Measurements from ENCODE around the gene CCDC188. TPM values are rescaled to one million over a fixed set of nuclear protein-coding genes. Genes with fewer than 3 reads are reported as not detected.

The CCDC188 gene
- total and polyA plus RNA-seq, 2 of the 8 experiments (the other 6 are each of a cell fraction or from before 2014, with no cell fraction given), result not detected

GRCh38 chr22:20115691-20116375 lies 35.0 kb downstream of the CCDC188 start, which contains the start of gene RANBP1:
Gene RANBP1, plus strand, starts transcription at chr22:20116104. Its CDS starts 81 bp downstream, at chr22:20116185.
- TF ChIP-seq EP300 (IDR thresholded peaks at IDR 0.05; ENCODE audit: borderline replicate concordance in 1 of 2, low read depth in 2 of 2, low read length in 2 of 2) (no peak), SP4 (IDR thresholded peaks at IDR 0.05; ENCODE audit: low read length) (no peak), BACH1 (IDR thresholded peaks at IDR 0.05; ENCODE audit: low read length) (no peak), CBX5 (IDR thresholded peaks at IDR 0.05; ENCODE audit: low read depth, low read length) (no peak), CEBPB (IDR thresholded peaks at IDR 0.05; ENCODE audit: low read depth, low read length) (no peak), CHD2 (IDR thresholded peaks at IDR 0.05; ENCODE audit: low read length) (no peak)
- Histone ChIP-seq H3K27me3 (replicated peaks in 1 of 4; ENCODE audit: control insufficient read depth in 3 of 4, extremely low read depth in 1 of 4, insufficient read depth in 3 of 4, low read length in 3 of 4) (no peaks in the 10 kb centered on the region), H2BK15ac (ENCODE audit: low read length) (no peak within 1 kb of the TSS; the same call in 1 of the 2 replicates), H3K23me2 (ENCODE audit: low read depth, low read length) (no peaks in the 10 kb centered on the region; the same call in 1 of the 2 replicates), H3K18ac (ENCODE audit: extremely low read depth, low read length) (peak within 1 kb of the TSS; percentile 60; the same call in 1 of the 2 replicates), H2AFZ (ENCODE audit: low read length) (no peak within 1 kb of the TSS), H3K79me1 (ENCODE audit: low read depth, low read length) (peaks cover 7% of the 10 kb centered on the region; the same call in 1 of the 2 replicates), H3K14ac (ENCODE audit: insufficient read length) (no peak within 1 kb of the TSS), H2BK12ac (ENCODE audit: low read depth, low read length) (no peak within 1 kb of the TSS), H3K4me2 (ENCODE audit: insufficient read depth in 1 of 2, low read depth in 2 of 2, low read length in 2 of 2) (peak within 1 kb of the TSS; percentile 63 to 92), H3K4me3 (ENCODE audit: extremely low read depth in 1 of 4, insufficient read depth in 2 of 4, low read depth in 3 of 4, low read length in 4 of 4) (peak within 1 kb of the TSS; percentile 80 to 96 (median 93)), H2BK120ac (replicated peaks; ENCODE audit: low read depth, low read length) (peak within 1 kb of the TSS; percentile 76), H4K91ac (replicated peaks; ENCODE audit: insufficient read length, low read length) (peak within 1 kb of the TSS; percentile 95), H3K9ac (replicated peaks in 1 of 4; ENCODE audit: extremely low read depth in 1 of 4, low read depth in 3 of 4, low read length in 3 of 4) (peak within 1 kb of the TSS; percentile 57 to 92 (median 84)), H2AK5ac (ENCODE audit: low read depth, low read length) (no peak within 1 kb of the TSS; the same call in 1 of the 2 replicates), H3K36me3 (ENCODE audit: control insufficient read depth in 2 of 4, insufficient read depth in 4 of 4, low read length in 3 of 4) (peaks cover 22 to 41% (median 32%) of the 10 kb centered on the region in 4 experiments), H2BK5ac (ENCODE audit: low read depth, low read length) (peak within 1 kb of the TSS; percentile 90), H2BK20ac (ENCODE audit: low read length) (no peak within 1 kb of the TSS), H3K27ac (ENCODE audit: low read depth, low read length) (peak within 1 kb of the TSS; percentile 80), H4K5ac (ENCODE audit: insufficient read length, low read depth, low read length) (peak within 1 kb of the TSS; percentile 81), H4K20me1 (replicated peaks in 1 of 2; ENCODE audit: control insufficient read depth in 1 of 2, insufficient read depth in 2 of 2, low read length in 2 of 2) (peaks cover 13 to 15% of the 10 kb centered on the region in 2 experiments), H3K23ac (ENCODE audit: insufficient read length) (no peak within 1 kb of the TSS), H3K4me1 (replicated peaks in 1 of 4; ENCODE audit: control insufficient read depth in 3 of 4, insufficient read depth in 4 of 4, low read length in 3 of 4) (peaks cover 0 to 11% (median 5%) of the 10 kb centered on the region in 4 experiments; a peak in 5 of 7 replicates), H4K8ac (ENCODE audit: extremely low read depth, insufficient read depth, low read length) (peak within 1 kb of the TSS; percentile 92), H3K9me3 (ENCODE audit: insufficient read depth in 2 of 2, low read depth in 1 of 2, low read length in 1 of 2) (no peaks in the 10 kb centered on the region), H3K56ac (replicated peaks; ENCODE audit: insufficient read length, low read depth, low read length) (peak within 1 kb of the TSS; percentile 84), H3K79me2 (ENCODE audit: control insufficient read depth in 1 of 2, insufficient read depth in 2 of 2, low read length in 2 of 2) (peaks cover 26 to 49% of the 10 kb centered on the region in 2 experiments), H3K4ac (replicated peaks; ENCODE audit: insufficient read length, low read depth, low read length) (peak within 1 kb of the TSS; percentile 97)
- FAIRE-seq (no peak), DNase-seq (ENCODE audit: low read depth in 1 of 2, low spot score in 2 of 2) (no peak)
- CTCF ChIA-PET (ENCODE audit: partially characterized antibody), result interaction anchor here (0.8 to 2.2 kb wide), 9 partner anchors 8 to 41 kb away, joined by 3 to 9 read pairs (median 4); no protein-coding TSS in a partner anchor
- POLR2A ChIA-PET (ENCODE audit: partially characterized antibody), result interaction anchor here (1.8 to 22.7 kb wide), 4 partner anchors 12 to 143 kb away, joined by 4 to 598 read pairs (median 117); partner anchors contain the start of genes DGCR8 and ZDHHC8
- WGBS, 2 experiments (ENCODE audit: extremely low coverage in 1 of 2, insufficient coverage in 1 of 2, insufficient read length in 1 of 2, insufficient replicate concordance in 2 of 2, low coverage in 1 of 2, low lambda C conversion rate in 2 of 2, missing lambda C conversion rate in 1 of 2), result 91% methylated on average over 30 of the region's 30 CpGs; no CpG with 5 or more reads in 1 of the 2 experiments
